ENCODE results near the gene GMPPA.

- TF ChIP-seq EZH2 (IDR thresholded peaks at IDR 0.05; ENCODE audit: borderline replicate concordance) (no peak), CTCF (IDR thresholded peaks at IDR 0.05; ENCODE audit: poor library complexity) (no peak), EZH2phosphoT487 (IDR thresholded peaks at IDR 0.05; ENCODE audit: low read depth, severe bottlenecking, unreplicated experiment) (no peak)
Measured at GRCh38 chr2:219471476-219472371, 27.0 kb upstream of the GMPPA start.
